ENCODE measurements around the gene FNDC3A.
A peak's percentile ranks its signal among the peaks of the same experiment; 100 is the strongest.

The FNDC3A gene

GRCh38 chr13:49241296-49241695 lies 265.6 kb downstream of the FNDC3A start:
- Histone ChIP-seq H2BK120ac (ENCODE audit: low read depth, low read length) (no peak overlapping the region), H3K4me3 (ENCODE audit: low read length in 2 of 2) (no peak overlapping the region), H3K9me3 (replicated peaks in 1 of 2; ENCODE audit: control insufficient read depth in 2 of 2, insufficient read depth in 1 of 2, low read depth in 1 of 2, low read length in 2 of 2) (peaks cover 3 to 5% of the 10 kb centered on the region in 2 donors), H3K14ac (ENCODE audit: low read length) (no peak overlapping the region), H3K4me1 (ENCODE audit: control insufficient read depth in 2 of 2, insufficient read depth in 1 of 2, low read depth in 1 of 2, low read length in 2 of 2) (no peaks in the 10 kb centered on the region), H2BK15ac (ENCODE audit: low read length) (no peak overlapping the region), H3K23ac (ENCODE audit: low read depth, low read length, poor library complexity) (no peak overlapping the region), H3K4ac (ENCODE audit: low read length) (no peak overlapping the region), H2AK5ac (ENCODE audit: low read depth, low read length) (no peak overlapping the region), H2BK12ac (ENCODE audit: low read length) (no peak overlapping the region), H3K27me3 (ENCODE audit: control insufficient read depth in 3 of 3, insufficient read depth in 3 of 3, low read depth in 1 of 3, low read length in 3 of 3) (no peaks in the 10 kb centered on the region), H3K79me1 (ENCODE audit: low read depth, low read length) (no peaks in the 10 kb centered on the region), H3K18ac (ENCODE audit: low read length) (no peak overlapping the region), H3K4me2 (ENCODE audit: insufficient read depth, low read length, poor library complexity, severe bottlenecking) (no peak overlapping the region), H2AFZ (ENCODE audit: low read length) (no peak overlapping the region), H4K91ac (ENCODE audit: low read depth, low read length, poor library complexity) (no peak overlapping the region), H2BK5ac (ENCODE audit: low read length) (no peak overlapping the region), H3K27ac (replicated peaks; ENCODE audit: low read length) (no peak overlapping the region), H3K9ac (ENCODE audit: low read depth, low read length, poor library complexity) (no peak overlapping the region), H3K36me3 (replicated peaks in 1 of 2; ENCODE audit: control insufficient read depth in 2 of 2, insufficient read depth in 2 of 2, low read length in 2 of 2) (no peaks in the 10 kb centered on the region), H4K8ac (ENCODE audit: low read depth, low read length) (no peak overlapping the region)
- WGBS, 2 donors (ENCODE audit: extremely low coverage in 2 of 2, insufficient read length in 2 of 2, insufficient replicate concordance in 1 of 2), result no CpG with 5 or more reads among the region's 7 CpGs
- DNase-seq (ENCODE audit: low spot score), result no peak

DNA sequence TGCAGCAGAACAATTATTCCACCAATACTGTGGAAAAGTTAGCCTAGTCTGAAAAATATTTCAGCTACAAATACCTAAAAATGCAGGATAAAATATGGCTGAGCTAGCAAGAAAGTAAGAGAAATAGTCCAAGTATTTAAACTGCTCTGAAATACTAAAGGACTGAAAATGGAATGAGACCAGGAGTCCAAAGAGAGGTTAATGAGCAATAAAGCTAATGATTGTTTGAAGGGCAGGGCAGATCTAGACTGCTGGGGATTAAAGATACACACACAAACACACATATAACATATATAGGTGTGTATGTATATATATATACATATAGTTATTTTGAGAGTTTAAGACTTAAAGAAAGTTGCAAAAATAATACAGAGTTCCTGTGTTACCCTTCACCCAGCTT lies 269.4 kb downstream of the FNDC3A start:
- no peak overlapping the region for H3K4me3 ChIP-seq (ENCODE audit: low read length in 2 of 2)
- no peaks in the 10 kb centered on the region for H3K27me3 ChIP-seq (ENCODE audit: control insufficient read depth in 3 of 3, insufficient read depth in 3 of 3, low read depth in 1 of 3, low read length in 3 of 3)
- H2BK12ac ChIP-seq (ENCODE audit: low read length), result no peak overlapping the region
- H3K4me1 ChIP-seq (ENCODE audit: control insufficient read depth in 2 of 2, insufficient read depth in 1 of 2, low read depth in 1 of 2, low read length in 2 of 2), result no peaks in the 10 kb centered on the region
- H3K18ac ChIP-seq (ENCODE audit: low read length), result no peak overlapping the region
- H4K8ac ChIP-seq (ENCODE audit: low read depth, low read length), result no peak overlapping the region
- H3K14ac ChIP-seq (ENCODE audit: low read length), result no peak overlapping the region
- no peak for DNase-seq (ENCODE audit: low spot score)
- no peak overlapping the region for H3K4me2 ChIP-seq (ENCODE audit: insufficient read depth, low read length, poor library complexity, severe bottlenecking)
- H3K4ac ChIP-seq (ENCODE audit: low read length), result no peak overlapping the region
- H2BK5ac ChIP-seq (ENCODE audit: low read length), result no peak overlapping the region
- no peak overlapping the region for H3K9ac ChIP-seq (ENCODE audit: low read depth, low read length, poor library complexity)
- H3K79me1 ChIP-seq (ENCODE audit: low read depth, low read length), result no peaks in the 10 kb centered on the region
- H2BK120ac ChIP-seq (ENCODE audit: low read depth, low read length), result no peak overlapping the region
- H2AK5ac ChIP-seq (ENCODE audit: low read depth, low read length), result no peak overlapping the region
- H4K91ac ChIP-seq (ENCODE audit: low read depth, low read length, poor library complexity), result no peak overlapping the region
- H3K9me3 ChIP-seq (replicated peaks in 1 of 2; ENCODE audit: control insufficient read depth in 2 of 2, insufficient read depth in 1 of 2, low read depth in 1 of 2, low read length in 2 of 2), result peaks cover 3 to 5% of the 10 kb centered on the region in 2 donors
- H3K27ac ChIP-seq (replicated peaks; ENCODE audit: low read length), result no peak overlapping the region
- H2BK15ac ChIP-seq (ENCODE audit: low read length), result no peak overlapping the region
- H2AFZ ChIP-seq (ENCODE audit: low read length), result no peak overlapping the region
- no peak overlapping the region for H3K23ac ChIP-seq (ENCODE audit: low read depth, low read length, poor library complexity)
- H3K36me3 ChIP-seq (replicated peaks in 1 of 2; ENCODE audit: control insufficient read depth in 2 of 2, insufficient read depth in 2 of 2, low read length in 2 of 2), result no peaks in the 10 kb centered on the region

DNA sequence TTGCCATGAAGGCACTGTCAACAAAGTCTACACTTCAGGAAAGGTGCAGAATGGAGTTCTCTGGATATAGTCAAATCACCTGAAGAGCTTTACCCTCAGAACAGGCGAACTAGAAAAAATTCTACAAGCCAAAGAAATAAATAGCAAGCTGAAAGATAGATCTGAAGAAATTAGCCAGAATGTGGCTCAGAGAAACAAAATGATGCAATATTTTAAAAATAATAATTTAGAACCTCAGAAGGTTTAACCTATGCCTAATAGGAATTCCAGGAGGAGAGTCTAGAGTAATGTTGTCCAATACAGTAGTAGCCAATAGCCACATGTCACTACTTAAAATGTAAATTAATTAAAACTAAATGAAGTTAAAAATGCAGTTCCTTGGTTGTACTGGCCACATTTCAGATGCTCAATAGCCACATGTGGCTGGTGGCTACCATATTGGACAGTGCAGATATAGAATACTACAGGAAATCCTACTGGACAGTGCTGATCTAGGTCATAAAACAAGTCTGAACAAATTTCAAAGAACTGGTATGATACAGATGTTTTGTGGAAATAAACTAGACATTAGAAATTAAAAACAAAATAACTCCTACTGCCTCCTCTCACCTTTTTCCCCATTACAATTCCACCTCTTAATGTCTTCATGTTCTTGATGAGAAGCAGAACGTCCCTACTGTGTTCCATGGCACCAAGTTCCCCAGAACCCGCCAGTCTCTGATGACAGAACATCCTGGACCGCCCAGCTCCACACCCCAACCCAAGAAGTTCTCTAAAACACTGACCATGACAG lies 271.3 kb downstream of the FNDC3A start:
- H3K18ac ChIP-seq (ENCODE audit: low read length), result no peak overlapping the region
- H2BK5ac ChIP-seq (ENCODE audit: low read length), result no peak overlapping the region
- H3K9ac ChIP-seq (ENCODE audit: low read depth, low read length, poor library complexity), result peak overlapping the region; percentile 0
- peak overlapping the region; percentile 92 for H2AFZ ChIP-seq (ENCODE audit: low read length)
- no peak overlapping the region for H4K8ac ChIP-seq (ENCODE audit: low read depth, low read length)
- no peak overlapping the region for H3K27ac ChIP-seq (replicated peaks; ENCODE audit: low read length)
- H3K4me1 ChIP-seq (ENCODE audit: control insufficient read depth in 2 of 2, insufficient read depth in 1 of 2, low read depth in 1 of 2, low read length in 2 of 2), result no peaks in the 10 kb centered on the region
- H3K14ac ChIP-seq (ENCODE audit: low read length), result no peak overlapping the region
- peak overlapping the region; percentile 54 for H3K4me2 ChIP-seq (ENCODE audit: insufficient read depth, low read length, poor library complexity, severe bottlenecking)
- H2BK120ac ChIP-seq (ENCODE audit: low read depth, low read length), result no peak overlapping the region
- no peaks in the 10 kb centered on the region for H3K27me3 ChIP-seq (ENCODE audit: control insufficient read depth in 3 of 3, insufficient read depth in 3 of 3, low read depth in 1 of 3, low read length in 3 of 3)
- H2AK5ac ChIP-seq (ENCODE audit: low read depth, low read length), result no peak overlapping the region
- peaks cover 3 to 4% of the 10 kb centered on the region in 2 donors for H3K9me3 ChIP-seq (replicated peaks in 1 of 2; ENCODE audit: control insufficient read depth in 2 of 2, insufficient read depth in 1 of 2, low read depth in 1 of 2, low read length in 2 of 2)
- peak overlapping the region; percentile 74 to 94 for H3K4me3 ChIP-seq (ENCODE audit: low read length in 2 of 2)
- H2BK15ac ChIP-seq (ENCODE audit: low read length), result no peak overlapping the region
- DNase-seq (ENCODE audit: low spot score), result no peak
- WGBS, 2 donors (ENCODE audit: extremely low coverage in 2 of 2, insufficient read length in 2 of 2, insufficient replicate concordance in 1 of 2), result no CpG with 5 or more reads among the region's 4 CpGs
- no peak overlapping the region for H2BK12ac ChIP-seq (ENCODE audit: low read length)
- H3K79me1 ChIP-seq (ENCODE audit: low read depth, low read length), result no peaks in the 10 kb centered on the region
- H3K4ac ChIP-seq (ENCODE audit: low read length), result no peak overlapping the region
- H4K91ac ChIP-seq (ENCODE audit: low read depth, low read length, poor library complexity), result no peak overlapping the region
- H3K23ac ChIP-seq (ENCODE audit: low read depth, low read length, poor library complexity), result no peak overlapping the region
- peaks cover 0 to 3% of the 10 kb centered on the region in 2 donors for H3K36me3 ChIP-seq (replicated peaks in 1 of 2; ENCODE audit: control insufficient read depth in 2 of 2, insufficient read depth in 2 of 2, low read length in 2 of 2)

DNA sequence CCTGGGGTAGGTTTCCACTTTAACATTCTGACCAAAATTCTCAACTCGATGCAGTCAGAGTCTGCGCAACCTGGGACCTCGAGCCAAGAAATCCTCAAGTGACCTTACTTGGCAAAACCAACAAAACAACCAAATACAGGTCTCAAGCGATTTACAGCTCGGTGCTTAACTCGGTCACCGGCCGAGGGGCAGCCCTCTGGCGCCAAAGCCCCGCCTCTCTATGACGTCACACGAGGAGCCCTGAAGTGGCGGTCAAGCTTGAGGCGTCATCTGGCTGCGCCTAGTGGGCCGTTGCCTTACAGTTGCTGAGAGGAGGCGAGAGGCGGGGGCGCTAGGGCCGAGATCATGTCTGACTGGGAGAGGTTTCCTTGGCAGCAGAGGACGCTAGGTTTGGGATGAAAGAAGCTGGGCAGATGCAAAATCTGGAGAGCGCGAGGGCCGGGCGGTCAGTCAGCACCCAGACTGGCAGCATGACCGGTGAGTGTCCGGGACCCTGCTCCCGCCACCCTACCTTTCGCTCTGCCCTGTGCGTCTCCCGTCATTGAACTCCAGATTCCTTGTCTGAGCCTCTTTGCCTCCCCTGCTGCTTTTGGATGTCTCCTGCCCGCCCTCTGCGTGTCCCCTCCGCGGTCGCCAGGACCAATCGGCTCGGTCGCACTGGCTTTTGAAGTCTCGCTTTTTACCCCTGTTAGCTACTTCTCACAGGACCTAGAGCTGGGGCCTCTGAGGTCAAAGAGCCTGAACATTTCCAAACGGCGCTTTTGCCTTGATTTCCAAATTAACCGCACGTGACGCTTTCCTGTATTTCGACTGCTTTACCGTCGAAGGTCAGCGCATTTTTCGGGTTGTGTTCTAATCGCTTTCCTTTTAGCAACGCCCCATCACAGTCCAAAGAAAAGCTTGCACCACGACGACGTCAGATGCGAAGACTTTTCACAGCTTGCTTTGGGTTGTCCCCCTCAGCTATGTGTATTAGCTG lies 272.2 kb downstream of the FNDC3A start, which contains the start of gene CDADC1:
CDADC1 (plus strand) TSS at position 283 of the 979 bp plus-strand sequence; CDS start at position 396, 113 bp downstream.
- H3K27me3 ChIP-seq (ENCODE audit: control insufficient read depth in 3 of 3, insufficient read depth in 3 of 3, low read depth in 1 of 3, low read length in 3 of 3), result no peaks in the 10 kb centered on the region
- H3K9ac ChIP-seq (ENCODE audit: low read depth, low read length, poor library complexity), result peak within 1 kb of the TSS; percentile 85
- H4K8ac ChIP-seq (ENCODE audit: low read depth, low read length), result no peak within 1 kb of the TSS
- H3K14ac ChIP-seq (ENCODE audit: low read length), result no peak within 1 kb of the TSS
- H3K36me3 ChIP-seq (replicated peaks in 1 of 2; ENCODE audit: control insufficient read depth in 2 of 2, insufficient read depth in 2 of 2, low read length in 2 of 2), result peaks cover 0 to 4% of the 10 kb centered on the region in 2 donors
- H2BK12ac ChIP-seq (ENCODE audit: low read length), result no peak within 1 kb of the TSS
- no CpG with 5 or more reads among the region's 56 CpGs for WGBS, 2 donors (ENCODE audit: extremely low coverage in 2 of 2, insufficient read length in 2 of 2, insufficient replicate concordance in 1 of 2)
- H3K27ac ChIP-seq (replicated peaks; ENCODE audit: low read length), result peak within 1 kb of the TSS; percentile 37
- H3K4me2 ChIP-seq (ENCODE audit: insufficient read depth, low read length, poor library complexity, severe bottlenecking), result peak within 1 kb of the TSS; percentile 64
- peak within 1 kb of the TSS; percentile 74 to 94 for H3K4me3 ChIP-seq (ENCODE audit: low read length in 2 of 2)
- H2AK5ac ChIP-seq (ENCODE audit: low read depth, low read length), result no peak within 1 kb of the TSS
- no peak within 1 kb of the TSS for H2BK15ac ChIP-seq (ENCODE audit: low read length)
- H3K9me3 ChIP-seq (replicated peaks in 1 of 2; ENCODE audit: control insufficient read depth in 2 of 2, insufficient read depth in 1 of 2, low read depth in 1 of 2, low read length in 2 of 2), result peaks cover 0 to under 1% of the 10 kb centered on the region in 2 donors
- no peak within 1 kb of the TSS for H3K4ac ChIP-seq (ENCODE audit: low read length)
- H3K4me1 ChIP-seq (ENCODE audit: control insufficient read depth in 2 of 2, insufficient read depth in 1 of 2, low read depth in 1 of 2, low read length in 2 of 2), result no peaks in the 10 kb centered on the region
- no peak within 1 kb of the TSS for H4K91ac ChIP-seq (ENCODE audit: low read depth, low read length, poor library complexity)
- no peak within 1 kb of the TSS for H2BK120ac ChIP-seq (ENCODE audit: low read depth, low read length)
- peak within 1 kb of the TSS; percentile 12 for H3K23ac ChIP-seq (ENCODE audit: low read depth, low read length, poor library complexity)
- peak; percentile 93 for DNase-seq (ENCODE audit: low spot score)
- peak within 1 kb of the TSS; percentile 4 for H3K18ac ChIP-seq (ENCODE audit: low read length)
- H2AFZ ChIP-seq (ENCODE audit: low read length), result peak within 1 kb of the TSS; percentile 92
- no peaks in the 10 kb centered on the region for H3K79me1 ChIP-seq (ENCODE audit: low read depth, low read length)
- H2BK5ac ChIP-seq (ENCODE audit: low read length), result no peak within 1 kb of the TSS
